A549 (cell line): ENCODE results near the gene KIAA2012. TPM values are rescaled to one million over a fixed set of nuclear protein-coding genes. Genes with fewer than 3 reads are reported as not detected.
A peak's percentile ranks its signal among the peaks of the same experiment; 100 is the strongest.

Experiments used
- ATAC-seq, 2 experiments: fragments of 200-7000 bp in 1 of 2; fragments of >200 bp in 1 of 2; cut with Nextera tagmentation in 1 of 2; cut with Tn5 transposase in 1 of 2; 3 replicates each; pipeline versions ENCODE4 v1.8.0 to v1.9.1; 2018 to 2020; ENCODE audit warnings: mild to moderate bottlenecking in 1 of 2, moderate library complexity in 1 of 2
- CTCF ChIA-PET: fragments of 300-600 bp; sonication (Branson Sonifier 250); formaldehyde crosslinking; extraction: SDS; loops from one replicate; lab custom pipeline; 2021; ENCODE audit warnings: antibody characterized with exemption, inconsistent platforms; lab: Yijun Ruan, JAX
- POLR2A ChIA-PET: fragments of 350-600 bp; formaldehyde crosslinking; extraction: SDS; loops from one replicate; lab custom pipeline; 2021; ENCODE audit warnings: antibody characterized with exemption, inconsistent platforms; lab: Yijun Ruan, JAX
- DNase-seq, 2 experiments: peaks; one replicate each; pipeline versions ENCODE4 v3.0.0 to v3.0.0-alpha.2; 2011 to 2016; ENCODE audit warnings: low read depth in 1 of 2, low spot score in 1 of 2
- FAIRE-seq: peaks from 2 replicates; lab custom pipeline; 2011; peaks lifted over from hg19 to GRCh38; lab: Jason Lieb, UNC
- H3K27ac ChIP-seq, 2 experiments: fragments of >200 bp; sonication (Bioruptor Twin); formaldehyde crosslinking; 3 replicates each; pipeline ENCODE4 v1.5.1; 2016 to 2017
- H3K4me1 ChIP-seq: fragments of >200 bp; sonication (Bioruptor Twin); formaldehyde crosslinking; 3 replicates; pipeline ENCODE4 v1.6.1; 2016
- H3K4me2 ChIP-seq: fragments of >200 bp; sonication (Bioruptor Twin); formaldehyde crosslinking; 3 replicates; pipeline ENCODE4 v1.6.1; 2016
- H3K4me3 ChIP-seq: fragments of >200 bp; sonication (Bioruptor Twin); formaldehyde crosslinking; 3 replicates; pipeline ENCODE4 v1.5.1; 2016
- H3K9me3 ChIP-seq: fragments of >200 bp; sonication (Bioruptor Twin); formaldehyde crosslinking; 3 replicates; pipeline ENCODE4 v1.6.1; 2016
- BHLHE40 ChIP-seq: IDR thresholded peaks from 2 replicates; pipeline ENCODE4 v1.6.1; 2012; ENCODE audit warnings: low read depth, low read length, inconsistent platforms
- CEBPB ChIP-seq, 2 experiments: fragments of >200 bp in 1 of 2; sonication (Bioruptor Twin) in 1 of 2; formaldehyde crosslinking in 1 of 2; IDR thresholded peaks; 2 replicates each; pipeline ENCODE4 v1.6.1; 2012 to 2016
- CHD4 ChIP-seq: fragments of 200-600 bp; sonication (generic); IDR thresholded peaks from 2 replicates; pipeline ENCODE4 v1.6.1; 2016; ENCODE audit warnings: antibody characterized with exemption, mild to moderate bottlenecking, borderline replicate concordance
- EHMT2 ChIP-seq: fragments of 200-600 bp; sonication (generic); IDR thresholded peaks from 2 replicates; pipeline ENCODE4 v1.6.1; 2016; ENCODE audit warnings: antibody characterized with exemption, low read depth, mild to moderate bottlenecking, moderate library complexity
- FOSL2 ChIP-seq, 2 experiments: fragments of 450-650 bp in 1 of 2; fragments of >200 bp in 1 of 2; sonication (Bioruptor Twin) in 1 of 2; formaldehyde crosslinking; IDR thresholded peaks; 2 replicates each; pipeline versions ENCODE4 v1.5.0 to v1.6.1; 2016 to 2020; ENCODE audit warnings: mild to moderate bottlenecking in 1 of 2, moderate library complexity in 1 of 2
- FOXS1 ChIP-seq: fragments of 250-450 bp; sonication (Bioruptor Pico); IDR thresholded peaks from 2 replicates; pipeline ENCODE4 v1.5.0; 2020; ENCODE audit warnings: mild to moderate bottlenecking, moderate library complexity
- HDAC2 ChIP-seq: fragments of 200-600 bp; sonication (generic); IDR thresholded peaks from 2 replicates; pipeline ENCODE4 v1.6.1; 2016
- HEYL ChIP-seq: fragments of 250-450 bp; sonication (Bioruptor Pico); IDR thresholded peaks from 2 replicates; pipeline ENCODE4 v1.8.0; 2021; ENCODE audit warnings: mild to moderate bottlenecking, moderate library complexity
- JUN ChIP-seq, 2 experiments: fragments of >200 bp; sonication (Bioruptor Twin); formaldehyde crosslinking; IDR thresholded peaks; 2 replicates in 1 of 2; 3 replicates in 1 of 2; pipeline ENCODE4 v1.6.1; 2016 to 2017
- MAFK ChIP-seq: fragments of 450-650 bp; IDR thresholded peaks from 2 replicates; pipeline ENCODE4 v1.6.1; 2014; ENCODE audit not compliant: partially characterized antibody
- NFE2L2 ChIP-seq: fragments of 150-350 bp; conservative IDR thresholded peaks from 2 replicates; pipeline ENCODE4 v1.6.1; 2014; ENCODE audit warnings: low read length
- NPAS2 ChIP-seq: fragments of 250-450 bp; sonication (Bioruptor Pico); IDR thresholded peaks from 2 replicates; pipeline ENCODE4 v1.8.0; 2022; ENCODE audit warnings: mild to moderate bottlenecking, moderate library complexity, borderline replicate concordance
- NR3C1 ChIP-seq: fragments of >200 bp; sonication (Bioruptor Twin); formaldehyde crosslinking; IDR thresholded peaks from 3 replicates; pipeline ENCODE4 v1.6.1; 2017
- POLR2A ChIP-seq: IDR thresholded peaks from 2 replicates; pipeline ENCODE4 v1.6.1; 2012; ENCODE audit warnings: mild to moderate bottlenecking, low read length
- RFX5 ChIP-seq: fragments of 450-650 bp; IDR thresholded peaks from 2 replicates; pipeline ENCODE4 v1.7.1; 2014; ENCODE audit warnings: antibody characterized with exemption, mild to moderate bottlenecking, moderate library complexity
- TFCP2L1 ChIP-seq: fragments of 250-450 bp; sonication (Bioruptor Pico); IDR thresholded peaks from 2 replicates; pipeline ENCODE4 v1.5.0; 2021; ENCODE audit warnings: mild to moderate bottlenecking
- ZC3H11A ChIP-seq: fragments of 450-650 bp; IDR thresholded peaks from 2 replicates; pipeline ENCODE4 v1.6.1; 2014; ENCODE audit warnings: antibody characterized with exemption, mild to moderate bottlenecking
- WGBS: methylation state at CpG from one replicate; pipeline ENCODE4 v1.1.6; 2017; ENCODE audit errors: missing lambda C conversion rate; 5-methylcytosine and 5-hydroxymethylcytosine counted together
- polyA plus RNA-seq, 4 experiments: library from polyadenylated mRNA; depleted of rRNA in 3 of 4; stranded (reverse); fragments of >200 nt; fragmentation: RNase III in 1 of 4; extraction: RNeasy Plus Mini Kit Qiagen cat#74134 plus additional on column Dnase treatment in 1 of 4; gene quantifications; 2 replicates in 3 of 4; 3 replicates in 1 of 4; pipeline ENCODE4 v1.2.3, GENCODE V29; 2011 to 2017
- TF ChIP-seq, protein P1 (sequence below): IDR thresholded peaks from 2 replicates; pipeline ENCODE4 v1.6.1; 2012
- TF ChIP-seq, protein P2 (sequence below): fragments of 250-450 bp; sonication (Bioruptor Pico); IDR thresholded peaks from 2 replicates; pipeline ENCODE4 v1.5.0; 2021; ENCODE audit warnings: mild to moderate bottlenecking, moderate library complexity, borderline replicate concordance
- TF ChIP-seq, protein P3 (sequence below): fragments of >200 bp; sonication (Bioruptor Twin); formaldehyde crosslinking; IDR thresholded peaks from 3 replicates; pipeline ENCODE4 v1.5.1; 2016
- TF ChIP-seq, protein P4 (sequence below): fragments of 450-650 bp; IDR thresholded peaks from 2 replicates; pipeline ENCODE4 v1.6.1; 2014; ENCODE audit warnings: antibody characterized with exemption

The KIAA2012 gene
- polyA plus RNA-seq, 2 of the 4 experiments (the other 2 are of a cell fraction), result 0.01 to 0.04 TPM

DNA sequence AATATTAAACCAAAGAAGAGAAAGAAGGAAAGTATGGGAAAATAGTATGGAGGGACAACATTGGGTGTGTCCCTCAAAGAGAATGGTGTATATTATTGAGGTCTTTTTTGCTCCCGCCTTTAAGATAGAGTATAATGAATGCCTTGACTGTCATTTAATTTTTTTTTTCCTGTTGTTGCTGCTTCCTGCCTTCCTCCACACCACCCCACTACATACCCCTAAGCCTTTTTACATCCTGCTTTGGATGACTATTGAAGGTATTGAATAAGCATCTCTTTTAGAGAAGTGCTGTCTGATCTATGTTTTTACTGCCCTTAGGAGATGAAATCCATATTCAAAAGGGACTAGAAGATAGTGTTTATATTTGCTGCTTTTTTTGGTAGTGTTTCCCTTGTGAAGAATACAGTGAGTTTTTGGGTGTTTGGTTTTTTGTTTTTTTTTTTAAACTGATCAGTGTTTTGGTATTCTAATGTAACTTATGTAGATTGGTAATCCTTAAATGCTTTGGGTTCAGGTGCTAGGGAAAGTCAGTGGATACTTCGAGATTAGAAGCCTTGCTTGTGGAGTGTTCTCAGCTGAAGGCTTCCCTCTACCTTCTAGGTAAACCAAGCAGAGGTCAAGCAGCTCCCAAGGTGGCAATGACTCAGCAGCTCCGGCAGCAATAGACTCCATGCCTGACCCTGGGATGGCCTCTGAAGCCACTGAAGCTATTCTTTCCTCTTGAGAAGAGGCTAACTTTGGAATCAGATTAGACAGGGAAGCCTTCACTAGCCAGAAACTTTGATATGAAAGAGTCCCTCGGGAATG lies 34.4 kb upstream of the KIAA2012 start:
- DNase-seq, result peak; percentile 19 to 63
- no peak for FAIRE-seq
- Histone ChIP-seq H3K4me3 (no peak overlapping the region), H3K27ac (peak overlapping the region; percentile 70 to 86), H3K9me3 (no peaks in the 10 kb centered on the region), H3K4me1 (peaks cover 46% of the 10 kb centered on the region), H3K4me2 (peak overlapping the region; percentile 56)
- ChIA-PET CTCF (no interaction called here), POLR2A (no interaction called here)
- WGBS, result 26% methylated on average over 4 of the region's 4 CpGs
- TF ChIP-seq NFE2L2, result peak; percentile 72
- no peak for TF ChIP-seq FOSL2 (IDR thresholded peaks at IDR 0.05)
- TF ChIP-seq FOSL2 (CRISPR knock-in tag; IDR thresholded peaks at IDR 0.05), result peak; percentile 22; the same call in 1 of the 2 replicates
- no peak for TF ChIP-seq JUN (IDR thresholded peaks at IDR 0.05)
- TF ChIP-seq BHLHE40, result no peak
- peak; percentile 71 for TF ChIP-seq MAFK
- TF ChIP-seq, protein P1, sequence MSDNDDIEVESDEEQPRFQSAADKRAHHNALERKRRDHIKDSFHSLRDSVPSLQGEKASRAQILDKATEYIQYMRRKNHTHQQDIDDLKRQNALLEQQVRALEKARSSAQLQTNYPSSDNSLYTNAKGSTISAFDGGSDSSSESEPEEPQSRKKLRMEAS, result peak; percentile 18; the same call in 1 of the 2 replicates
- ATAC-seq, result peak in 1 of 2 experiments; percentile 54; a peak in 3 of 6 replicates

DNA sequence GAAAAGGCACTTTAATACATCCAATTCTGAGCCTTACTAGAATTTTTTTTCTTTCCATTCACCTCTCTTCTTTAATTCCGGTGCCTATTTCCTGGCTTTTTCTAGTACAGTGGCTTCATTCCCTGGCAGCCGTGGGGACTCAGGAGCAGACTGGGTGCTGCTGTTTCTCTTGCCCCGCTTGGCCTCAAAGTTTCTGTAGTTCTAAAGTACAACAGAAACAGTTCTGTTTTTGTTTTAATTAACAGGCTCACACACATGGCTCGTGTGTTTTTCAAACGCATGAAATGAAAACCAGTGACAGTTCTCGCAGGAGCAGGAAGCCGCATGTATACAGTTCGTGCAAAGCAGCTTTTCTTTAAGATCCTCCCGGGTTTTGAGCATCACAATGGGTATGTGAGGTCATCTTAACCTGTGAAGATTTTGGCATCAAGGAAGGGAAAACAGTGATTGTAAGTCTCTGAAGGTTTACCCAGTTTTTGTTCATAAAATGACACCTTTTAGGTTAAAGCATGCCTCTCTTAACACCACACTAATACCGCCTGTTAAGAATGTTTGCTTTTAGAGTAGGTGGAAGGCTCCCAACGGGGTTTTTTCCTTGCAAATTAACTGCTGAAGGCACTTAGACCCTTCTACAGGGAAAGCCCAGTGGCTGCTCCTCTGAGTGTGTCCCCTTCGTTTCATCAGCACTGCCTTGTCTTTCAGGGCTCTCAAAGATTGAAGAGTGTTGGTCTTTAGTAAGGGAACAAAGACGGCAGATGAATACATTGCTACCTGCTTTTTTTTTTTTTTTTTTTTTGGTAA lies 33.6 kb upstream of the KIAA2012 start:
- WGBS, result 61% methylated on average over 13 of the region's 13 CpGs
- ChIA-PET CTCF (no interaction called here), POLR2A (no interaction called here)

DNA sequence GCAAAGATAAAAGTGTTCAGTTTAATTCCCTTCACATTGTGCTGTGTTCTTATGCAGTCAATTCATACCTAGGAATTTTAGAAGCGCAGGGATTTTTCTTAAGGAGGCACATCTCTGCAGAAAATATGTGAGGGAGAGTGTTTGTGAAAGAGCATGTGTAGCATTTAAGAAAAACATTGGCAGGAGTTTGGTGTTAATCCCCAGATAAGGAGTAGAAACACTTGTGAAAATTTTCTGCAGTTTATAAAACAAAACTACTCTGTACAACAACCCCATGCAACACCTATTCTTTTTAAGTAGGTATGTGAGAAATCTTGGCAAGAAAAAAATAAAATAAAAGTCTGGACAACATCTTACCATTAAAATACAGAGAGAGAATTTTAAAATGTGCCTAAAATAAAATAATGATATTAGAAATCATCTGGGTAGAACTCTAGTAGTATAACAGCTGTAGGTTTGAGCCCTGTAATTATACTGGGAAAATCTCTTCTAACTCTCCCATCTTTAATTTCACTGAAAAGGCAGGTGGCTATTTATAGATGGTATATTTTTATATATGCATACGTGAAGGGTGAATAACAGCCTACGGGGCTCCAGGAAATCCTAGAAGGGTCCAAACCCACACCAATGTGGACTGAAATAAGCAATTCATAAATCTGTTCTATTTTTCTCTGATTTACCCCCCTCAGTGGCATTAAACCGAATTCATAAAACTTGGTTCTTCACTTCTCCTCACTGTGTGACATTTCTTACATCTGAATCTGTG lies 32.8 kb upstream of the KIAA2012 start:
- peak overlapping the region; percentile 70 to 86; a peak in 3 of 6 replicates for H3K27ac ChIP-seq
- no peak for FAIRE-seq
- H3K4me2 ChIP-seq, result peak overlapping the region; percentile 56; the same call in 1 of the 3 replicates
- no peak for DNase-seq
- WGBS, result 83% methylated on average over 4 of the region's 4 CpGs
- TF ChIP-seq, protein P2, sequence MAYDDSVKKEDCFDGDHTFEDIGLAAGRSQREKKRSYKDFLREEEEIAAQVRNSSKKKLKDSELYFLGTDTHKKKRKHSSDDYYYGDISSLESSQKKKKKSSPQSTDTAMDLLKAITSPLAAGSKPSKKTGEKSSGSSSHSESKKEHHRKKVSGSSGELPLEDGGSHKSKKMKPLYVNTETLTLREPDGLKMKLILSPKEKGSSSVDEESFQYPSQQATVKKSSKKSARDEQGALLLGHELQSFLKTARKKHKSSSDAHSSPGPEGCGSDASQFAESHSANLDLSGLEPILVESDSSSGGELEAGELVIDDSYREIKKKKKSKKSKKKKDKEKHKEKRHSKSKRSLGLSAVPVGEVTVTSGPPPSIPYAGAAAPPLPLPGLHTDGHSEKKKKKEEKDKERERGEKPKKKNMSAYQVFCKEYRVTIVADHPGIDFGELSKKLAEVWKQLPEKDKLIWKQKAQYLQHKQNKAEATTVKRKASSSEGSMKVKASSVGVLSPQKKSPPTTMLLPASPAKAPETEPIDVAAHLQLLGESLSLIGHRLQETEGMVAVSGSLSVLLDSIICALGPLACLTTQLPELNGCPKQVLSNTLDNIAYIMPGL, result no peak
- TF ChIP-seq EHMT2 (no peak), TFCP2L1 (no peak), NR3C1 (no peak), CHD4 (no peak), HEYL (no peak), RFX5 (no peak), BHLHE40 (no peak), CEBPB (IDR thresholded peaks at IDR 0.05) (no peak), NPAS2 (CRISPR knock-in tag) (no peak), POLR2A (no peak), FOXS1 (CRISPR knock-in tag) (no peak), ZC3H11A (no peak)
- TF ChIP-seq, protein P3, sequence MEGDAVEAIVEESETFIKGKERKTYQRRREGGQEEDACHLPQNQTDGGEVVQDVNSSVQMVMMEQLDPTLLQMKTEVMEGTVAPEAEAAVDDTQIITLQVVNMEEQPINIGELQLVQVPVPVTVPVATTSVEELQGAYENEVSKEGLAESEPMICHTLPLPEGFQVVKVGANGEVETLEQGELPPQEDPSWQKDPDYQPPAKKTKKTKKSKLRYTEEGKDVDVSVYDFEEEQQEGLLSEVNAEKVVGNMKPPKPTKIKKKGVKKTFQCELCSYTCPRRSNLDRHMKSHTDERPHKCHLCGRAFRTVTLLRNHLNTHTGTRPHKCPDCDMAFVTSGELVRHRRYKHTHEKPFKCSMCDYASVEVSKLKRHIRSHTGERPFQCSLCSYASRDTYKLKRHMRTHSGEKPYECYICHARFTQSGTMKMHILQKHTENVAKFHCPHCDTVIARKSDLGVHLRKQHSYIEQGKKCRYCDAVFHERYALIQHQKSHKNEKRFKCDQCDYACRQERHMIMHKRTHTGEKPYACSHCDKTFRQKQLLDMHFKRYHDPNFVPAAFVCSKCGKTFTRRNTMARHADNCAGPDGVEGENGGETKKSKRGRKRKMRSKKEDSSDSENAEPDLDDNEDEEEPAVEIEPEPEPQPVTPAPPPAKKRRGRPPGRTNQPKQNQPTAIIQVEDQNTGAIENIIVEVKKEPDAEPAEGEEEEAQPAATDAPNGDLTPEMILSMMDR, result no peak
- TF ChIP-seq, protein P4, sequence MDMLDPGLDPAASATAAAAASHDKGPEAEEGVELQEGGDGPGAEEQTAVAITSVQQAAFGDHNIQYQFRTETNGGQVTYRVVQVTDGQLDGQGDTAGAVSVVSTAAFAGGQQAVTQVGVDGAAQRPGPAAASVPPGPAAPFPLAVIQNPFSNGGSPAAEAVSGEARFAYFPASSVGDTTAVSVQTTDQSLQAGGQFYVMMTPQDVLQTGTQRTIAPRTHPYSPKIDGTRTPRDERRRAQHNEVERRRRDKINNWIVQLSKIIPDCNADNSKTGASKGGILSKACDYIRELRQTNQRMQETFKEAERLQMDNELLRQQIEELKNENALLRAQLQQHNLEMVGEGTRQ, result no peak
- H3K4me3 ChIP-seq, result no peak overlapping the region
- ChIA-PET POLR2A (no interaction called here), CTCF (no interaction called here)
- peaks cover 42% of the 10 kb centered on the region for H3K4me1 ChIP-seq
- ATAC-seq, result no peak
- H3K9me3 ChIP-seq, result no peaks in the 10 kb centered on the region

More for the DNA sequence above, 33.6 kb upstream of the KIAA2012 start:
- ATAC-seq, result peak in 1 of 2 experiments; percentile 13; a peak in 3 of 6 replicates
- peaks cover 46% of the 10 kb centered on the region for H3K4me1 ChIP-seq
- no peak overlapping the region for H3K4me3 ChIP-seq
- DNase-seq, result no peak
- H3K4me2 ChIP-seq, result peak overlapping the region; percentile 56
- peak overlapping the region; percentile 70 to 86 for H3K27ac ChIP-seq
- TF ChIP-seq, protein P1, result 0 out of 2 replicates have a peak, but pooled peaks have one; percentile 6
- TF ChIP-seq HDAC2, result no peak
- FAIRE-seq, result no peak
- no peaks in the 10 kb centered on the region for H3K9me3 ChIP-seq
